ENCODE results near the gene PCDH15.

DNA sequence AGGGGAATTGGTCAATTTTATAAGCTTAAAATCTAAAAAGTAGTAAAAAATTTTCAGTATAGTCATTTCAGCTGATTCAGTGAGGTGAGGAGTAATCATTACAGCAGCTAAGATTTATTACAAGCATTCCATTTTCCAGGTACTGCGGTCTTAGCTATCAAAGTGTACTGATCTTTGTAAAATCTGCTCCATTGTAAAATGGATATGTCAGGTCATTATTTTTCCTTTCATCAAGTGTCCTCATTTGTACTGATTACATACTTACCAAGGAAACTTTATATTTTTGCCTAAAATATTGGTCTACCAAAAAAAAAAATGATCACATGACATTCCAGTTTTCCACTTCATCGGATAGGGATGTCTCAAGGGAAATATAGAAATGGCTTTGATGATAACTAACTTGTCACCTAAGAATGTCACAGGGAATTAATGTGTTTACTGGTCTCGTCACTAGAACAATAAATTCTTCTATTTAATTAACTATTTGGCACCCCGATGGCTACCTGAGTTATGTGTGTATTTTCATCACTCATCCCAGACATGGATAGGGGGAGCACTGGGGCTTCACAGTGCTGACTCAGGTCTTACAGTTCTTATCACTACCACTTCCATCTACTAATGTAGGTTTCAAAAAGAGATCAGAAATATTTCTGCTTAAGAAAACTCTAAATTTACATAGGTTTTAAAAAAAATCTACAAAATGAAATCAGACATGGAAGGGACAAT is 948.4 kb downstream of the PCDH15 start:
- TF ChIP-seq, protein P1, sequence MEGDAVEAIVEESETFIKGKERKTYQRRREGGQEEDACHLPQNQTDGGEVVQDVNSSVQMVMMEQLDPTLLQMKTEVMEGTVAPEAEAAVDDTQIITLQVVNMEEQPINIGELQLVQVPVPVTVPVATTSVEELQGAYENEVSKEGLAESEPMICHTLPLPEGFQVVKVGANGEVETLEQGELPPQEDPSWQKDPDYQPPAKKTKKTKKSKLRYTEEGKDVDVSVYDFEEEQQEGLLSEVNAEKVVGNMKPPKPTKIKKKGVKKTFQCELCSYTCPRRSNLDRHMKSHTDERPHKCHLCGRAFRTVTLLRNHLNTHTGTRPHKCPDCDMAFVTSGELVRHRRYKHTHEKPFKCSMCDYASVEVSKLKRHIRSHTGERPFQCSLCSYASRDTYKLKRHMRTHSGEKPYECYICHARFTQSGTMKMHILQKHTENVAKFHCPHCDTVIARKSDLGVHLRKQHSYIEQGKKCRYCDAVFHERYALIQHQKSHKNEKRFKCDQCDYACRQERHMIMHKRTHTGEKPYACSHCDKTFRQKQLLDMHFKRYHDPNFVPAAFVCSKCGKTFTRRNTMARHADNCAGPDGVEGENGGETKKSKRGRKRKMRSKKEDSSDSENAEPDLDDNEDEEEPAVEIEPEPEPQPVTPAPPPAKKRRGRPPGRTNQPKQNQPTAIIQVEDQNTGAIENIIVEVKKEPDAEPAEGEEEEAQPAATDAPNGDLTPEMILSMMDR (IDR thresholded peaks at IDR 0.05): no peak
- TF ChIP-seq POLR2A (IDR thresholded peaks at IDR 0.05): no peak

Data from prostate gland (tissue), 2 donors.